DMS 273 (cell line): Measurements from ENCODE around the gene SERPINB1.
"Not testable (repeated sequence)": the region's sequence is repeated elsewhere in the genome, so short reads cannot be mapped to it uniquely, and the experiment has no call there.

Source experiments
- DNase-seq: peaks from one replicate; lab custom pipeline; 2025; ENCODE audit not compliant: unreplicated experiment; lab: John Stamatoyannopoulos, UW

The SERPINB1 gene

GRCh38 chr6:2866171-2866846 is 24.6 kb upstream of the SERPINB1 start:
- no peak for DNase-seq

GRCh38 chr6:2865694-2866151 is 24.1 kb upstream of the SERPINB1 start:
- no peak for DNase-seq

GRCh38 chr6:2865270-2865669 is 23.6 kb upstream of the SERPINB1 start:
- DNase-seq, result no peak

- no peak for DNase-seq
These were observed 22.2 kb upstream of the SERPINB1 start for GRCh38 chr6:2863901-2864300.

- DNase-seq, result no peak
These were observed 21.1 kb upstream of the SERPINB1 start for GRCh38 chr6:2862712-2863181.

GRCh38 chr6:2861822-2862164 is 20.1 kb upstream of the SERPINB1 start:
- DNase-seq, result no peak

- DNase-seq, result no peak
These were observed 19.6 kb upstream of the SERPINB1 start for GRCh38 chr6:2861060-2861821.

- DNase-seq, result not testable (repeated sequence)
These were observed 19.0 kb upstream of the SERPINB1 start for GRCh38 chr6:2860706-2861059.

GRCh38 chr6:2859798-2860705 is 18.4 kb upstream of the SERPINB1 start:
- DNase-seq, result not testable (repeated sequence)

GRCh38 chr6:2859185-2859700 is 17.6 kb upstream of the SERPINB1 start:
- DNase-seq, result no peak

GRCh38 chr6:2857580-2858337 is 16.1 kb upstream of the SERPINB1 start:
- no peak for DNase-seq

- DNase-seq, result no peak
These were observed 15.5 kb upstream of the SERPINB1 start for GRCh38 chr6:2857185-2857579.

GRCh38 chr6:2855061-2855519 is 13.4 kb upstream of the SERPINB1 start:
- no peak for DNase-seq

- DNase-seq, result no peak
These were observed 12.8 kb upstream of the SERPINB1 start for GRCh38 chr6:2854396-2854982.

GRCh38 chr6:2853769-2854395 is 12.2 kb upstream of the SERPINB1 start:
- DNase-seq, result peak; percentile 24

- not testable (repeated sequence) for DNase-seq
These were observed 11.7 kb upstream of the SERPINB1 start for GRCh38 chr6:2853378-2853768.

- DNase-seq, result no peak
These were observed 11.3 kb upstream of the SERPINB1 start for GRCh38 chr6:2852921-2853322.

GRCh38 chr6:2852514-2852855 is 10.8 kb upstream of the SERPINB1 start:
- DNase-seq, result no peak

GRCh38 chr6:2851727-2852513 is 10.3 kb upstream of the SERPINB1 start:
- no peak for DNase-seq
